ENCODE data around the gene BRWD1.

BRWD1 gene

DNA sequence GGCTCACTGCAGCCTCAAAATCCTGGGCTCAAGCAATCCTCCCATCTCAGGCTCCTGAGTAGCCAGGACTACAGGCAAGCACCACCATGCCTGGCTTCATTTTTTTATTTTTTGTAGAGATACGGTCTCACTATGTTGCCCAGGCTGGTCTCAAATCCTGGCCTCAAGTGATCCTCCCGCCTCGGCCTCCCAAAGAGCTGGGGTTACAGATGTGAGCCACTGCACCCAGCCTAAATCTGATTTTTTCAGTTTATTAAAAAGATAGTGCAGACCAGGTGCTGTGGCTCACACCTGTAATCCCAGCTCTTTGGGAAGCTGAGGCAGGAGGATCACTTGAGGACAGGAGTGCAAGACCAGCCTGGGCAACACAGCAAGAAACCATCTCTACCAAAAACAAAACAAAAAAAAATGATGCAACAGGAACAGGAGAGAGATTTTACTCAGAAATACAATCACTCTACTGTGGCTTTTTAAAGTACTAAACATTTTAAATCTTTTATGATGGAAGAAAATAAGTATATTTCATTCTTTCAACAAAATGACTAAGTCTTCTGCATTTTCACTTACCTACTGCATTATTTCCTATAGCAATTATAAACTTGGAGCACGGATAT, 132.1 kb downstream of the BRWD1 start:
- peak overlapping the region; percentile 93 for H3K4me2 ChIP-seq
- no peak overlapping the region for H3K9ac ChIP-seq
- H3K4me1 ChIP-seq = peaks cover 35% of the 10 kb centered on the region
- H3K27me3 ChIP-seq = no peaks in the 10 kb centered on the region
- peaks cover 44% of the 10 kb centered on the region for H4K20me1 ChIP-seq
- H3K9me3 ChIP-seq = no peaks in the 10 kb centered on the region
- H3K27ac ChIP-seq = no peak overlapping the region
- TF ChIP-seq Cebpa-rat (IDR thresholded peaks at IDR 0.05) = no peak
- no peak overlapping the region for H3K4me3 ChIP-seq
- H3K36me3 ChIP-seq = peaks cover 37% of the 10 kb centered on the region

DNA sequence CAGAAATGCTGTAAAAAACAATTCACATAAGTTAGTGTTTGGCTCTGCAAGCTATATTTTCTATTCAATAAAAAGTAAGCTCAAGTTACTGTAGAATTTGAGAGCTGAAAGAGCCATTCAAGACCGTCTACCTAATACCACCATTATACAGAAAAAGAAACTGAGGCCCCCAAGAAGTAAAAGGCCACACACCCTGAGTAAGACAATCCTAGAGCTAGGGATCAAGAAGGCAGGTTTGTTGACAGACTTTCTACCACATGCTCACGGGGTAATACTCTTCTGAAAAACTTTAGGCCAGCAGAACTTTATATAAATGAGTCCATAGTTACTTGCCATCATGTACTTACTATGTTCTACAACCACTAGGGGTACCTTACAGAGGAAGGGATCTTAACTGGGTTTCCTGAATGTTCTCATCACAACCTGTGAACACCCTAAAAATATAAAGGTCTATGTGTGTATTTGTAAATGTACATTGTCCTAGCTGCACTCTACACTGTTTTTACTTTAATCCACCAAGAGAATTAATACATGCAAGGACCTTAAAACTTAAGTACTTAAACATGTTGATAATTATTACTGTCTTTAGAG, 132.9 kb downstream of the BRWD1 start:
- Histone ChIP-seq H3K27ac (no peak overlapping the region), H3K4me1 (peaks cover 34% of the 10 kb centered on the region), H3K4me2 (peak overlapping the region; percentile 93; the same call in 1 of the 2 replicates), H3K9me3 (no peaks in the 10 kb centered on the region), H3K4me3 (no peak overlapping the region), H3K36me3 (peaks cover 45% of the 10 kb centered on the region), H3K9ac (no peak overlapping the region), H4K20me1 (peaks cover 52% of the 10 kb centered on the region), H3K27me3 (no peaks in the 10 kb centered on the region)
- TF ChIP-seq Cebpa-rat (IDR thresholded peaks at IDR 0.05) = no peak

DNA sequence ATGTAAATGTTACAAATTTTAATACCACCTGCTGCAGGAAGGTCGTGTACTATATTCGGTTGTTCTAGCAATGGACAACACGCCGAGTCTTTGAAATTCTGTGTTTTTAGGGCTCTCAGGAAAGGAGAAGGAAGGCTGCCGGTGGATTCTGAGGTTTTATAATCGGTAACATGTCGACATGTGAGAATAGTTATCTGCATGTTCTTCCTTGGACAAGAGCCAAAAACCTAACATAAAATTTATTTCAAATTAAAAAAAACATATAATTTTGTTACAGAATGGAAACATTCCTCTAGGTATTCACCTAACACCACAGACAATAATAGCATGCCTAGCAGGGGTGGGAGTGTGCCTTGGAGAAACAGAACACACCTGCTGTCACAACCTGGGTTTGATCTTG, 135.0 kb downstream of the BRWD1 start:
- Histone ChIP-seq H3K9me3 (no peaks in the 10 kb centered on the region), H3K36me3 (peaks cover 63% of the 10 kb centered on the region), H3K9ac (no peak overlapping the region), H3K27ac (no peak overlapping the region), H3K27me3 (no peaks in the 10 kb centered on the region), H3K4me3 (no peak overlapping the region), H3K4me1 (peaks cover 31% of the 10 kb centered on the region), H4K20me1 (peaks cover 54% of the 10 kb centered on the region), H3K4me2 (no peak overlapping the region)
- no peak for TF ChIP-seq Cebpa-rat (IDR thresholded peaks at IDR 0.05)

DNA sequence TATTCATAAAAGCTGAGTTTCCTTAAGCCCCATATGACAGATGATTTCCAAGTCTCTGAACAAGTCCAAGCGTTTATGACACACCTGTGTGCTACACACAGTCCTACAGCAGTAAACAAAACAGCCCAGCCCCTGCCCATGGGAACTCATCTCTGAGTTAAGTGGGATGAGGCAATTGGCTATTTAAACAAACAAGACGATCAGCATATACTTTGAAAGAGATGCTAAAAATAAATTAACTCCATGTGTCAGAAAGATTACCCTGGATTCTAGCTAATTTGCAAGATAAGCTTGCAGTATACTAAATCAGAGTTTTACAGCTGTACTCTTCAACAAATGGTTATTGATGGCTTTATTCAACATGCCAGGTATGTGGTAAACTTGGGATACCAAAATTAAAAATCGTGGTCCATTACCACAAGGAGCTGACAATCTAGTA, 137.1 kb downstream of the BRWD1 start:
- no peak overlapping the region for H3K27ac ChIP-seq
- H3K36me3 ChIP-seq = peaks cover 84% of the 10 kb centered on the region
- no peaks in the 10 kb centered on the region for H3K9me3 ChIP-seq
- no peak overlapping the region for H3K4me3 ChIP-seq
- no peak for TF ChIP-seq Cebpa-rat (IDR thresholded peaks at IDR 0.05)
- H3K4me1 ChIP-seq = peaks cover 19% of the 10 kb centered on the region
- H3K4me2 ChIP-seq = no peak overlapping the region
- no peaks in the 10 kb centered on the region for H3K27me3 ChIP-seq
- H3K9ac ChIP-seq = no peak overlapping the region
- H4K20me1 ChIP-seq = peaks cover 39% of the 10 kb centered on the region

DNA sequence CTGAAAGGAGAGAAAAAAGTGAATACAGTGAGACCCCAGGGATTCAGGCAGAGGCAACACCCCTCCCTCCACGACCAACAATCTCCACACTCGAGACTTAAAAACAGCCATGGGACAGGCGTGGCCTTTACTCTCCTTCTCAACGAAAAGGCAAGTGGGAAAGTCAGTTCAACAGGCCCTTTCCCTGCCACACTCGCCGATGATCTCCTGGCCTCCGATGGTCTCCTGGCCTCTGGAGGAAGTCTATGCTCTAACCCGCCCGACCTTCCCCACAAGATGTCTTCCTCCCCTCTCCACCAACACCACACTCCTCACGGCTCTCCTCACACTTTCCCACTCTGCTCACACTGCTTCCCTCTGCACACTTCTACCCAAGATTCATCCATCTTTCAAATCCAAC, 137.8 kb downstream of the BRWD1 start:
- no peaks in the 10 kb centered on the region for H3K27me3 ChIP-seq
- peaks cover 12% of the 10 kb centered on the region for H3K4me1 ChIP-seq
- no peak overlapping the region for H3K27ac ChIP-seq
- no peak overlapping the region for H3K9ac ChIP-seq
- TF ChIP-seq Cebpa-rat (IDR thresholded peaks at IDR 0.05) = no peak
- H4K20me1 ChIP-seq = peaks cover 32% of the 10 kb centered on the region
- no peaks in the 10 kb centered on the region for H3K9me3 ChIP-seq
- H3K4me3 ChIP-seq = no peak overlapping the region
- peaks cover 90% of the 10 kb centered on the region for H3K36me3 ChIP-seq
- H3K4me2 ChIP-seq = no peak overlapping the region

DNA sequence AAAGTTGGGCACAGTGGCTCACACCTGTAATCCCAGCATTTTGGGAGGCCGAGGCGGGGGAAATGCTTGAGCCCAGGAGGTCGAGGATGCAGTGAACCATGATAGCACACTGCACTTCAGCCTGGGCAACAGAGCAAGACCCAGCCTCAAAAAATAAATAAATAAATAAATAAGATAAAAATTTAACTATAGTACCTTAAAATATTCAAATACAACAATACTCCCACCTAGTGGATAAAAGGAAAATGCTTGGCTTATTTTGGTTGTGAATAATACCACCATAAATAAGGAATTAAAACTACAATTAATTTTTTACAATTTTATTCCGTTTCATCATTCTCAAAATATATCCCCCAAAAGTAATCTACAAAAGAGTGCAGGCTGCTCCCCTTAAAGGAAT, 138.3 kb downstream of the BRWD1 start:
- Histone ChIP-seq H3K4me2 (no peak overlapping the region), H3K4me1 (peaks cover 8% of the 10 kb centered on the region), H4K20me1 (peaks cover 27% of the 10 kb centered on the region), H3K36me3 (peaks cover 89% of the 10 kb centered on the region), H3K9me3 (no peaks in the 10 kb centered on the region), H3K27me3 (no peaks in the 10 kb centered on the region), H3K9ac (no peak overlapping the region), H3K4me3 (no peak overlapping the region), H3K27ac (no peak overlapping the region)
- no peak for TF ChIP-seq Cebpa-rat (IDR thresholded peaks at IDR 0.05)

DNA sequence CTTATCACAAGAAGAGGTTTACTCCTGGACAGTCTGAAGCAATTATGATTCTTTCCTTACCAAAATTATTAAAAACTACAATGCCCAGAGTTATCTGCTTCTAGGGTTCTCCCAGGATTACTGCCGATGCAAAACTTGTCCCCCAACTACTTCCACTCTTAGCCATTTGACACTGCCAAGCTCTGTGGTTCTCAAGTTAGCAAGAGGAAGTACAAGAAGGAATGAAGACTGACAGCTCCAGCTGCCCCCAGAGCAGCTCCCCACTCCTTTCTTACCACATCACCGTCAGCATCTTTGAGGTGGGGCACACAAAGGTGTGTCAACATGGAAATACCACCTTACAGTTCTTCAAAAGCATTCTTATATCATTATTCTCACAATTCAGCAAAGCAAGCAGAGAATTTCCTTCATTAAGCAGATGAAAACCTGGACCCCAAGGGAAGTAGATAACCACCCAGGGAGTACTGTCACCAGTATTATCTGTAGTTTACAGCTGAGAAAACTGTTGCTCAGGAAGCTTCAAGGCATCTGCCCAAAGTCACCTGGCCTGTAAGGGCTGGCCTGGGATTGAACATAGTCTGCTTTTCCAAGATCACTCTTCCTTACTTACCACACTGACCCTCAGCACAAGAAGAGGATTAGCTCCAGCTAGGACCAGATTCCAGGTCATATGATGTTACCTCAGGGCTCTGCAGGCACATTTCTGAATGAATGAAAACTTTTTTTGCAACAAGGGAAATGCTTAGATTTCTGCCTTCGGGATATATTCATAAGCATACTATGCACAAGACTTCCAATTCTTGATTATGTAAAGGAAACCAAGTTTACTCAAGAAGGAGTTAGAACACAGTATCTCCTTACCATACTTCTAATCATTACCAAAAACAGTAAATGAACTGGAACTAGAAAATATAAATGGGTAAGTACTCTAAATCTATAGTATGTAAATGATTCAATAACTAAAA, 139.4 kb downstream of the BRWD1 start:
- H3K36me3 ChIP-seq = peaks cover 89% of the 10 kb centered on the region

DNA sequence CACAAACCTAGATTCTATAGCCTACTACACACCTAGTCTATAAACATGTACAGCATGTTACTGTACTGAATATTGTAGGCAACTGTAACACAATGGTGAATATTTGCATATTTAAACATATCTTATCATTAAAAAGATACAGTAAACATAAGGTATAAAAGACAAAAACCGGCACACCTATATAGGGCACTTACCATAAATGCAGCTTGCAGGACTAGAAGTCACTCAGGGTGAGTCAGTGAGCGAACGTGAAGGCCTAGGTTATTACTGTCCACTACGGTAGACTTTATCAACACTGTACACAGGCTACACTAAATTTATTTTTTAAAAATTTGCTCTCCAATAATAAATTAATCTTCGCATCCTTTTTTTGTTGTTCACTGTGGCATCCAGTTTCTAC, 143.5 kb downstream of the BRWD1 start:
- Histone ChIP-seq H3K4me1 (peaks cover 8% of the 10 kb centered on the region), H3K9me3 (peaks cover 4% of the 10 kb centered on the region), H3K4me2 (no peak overlapping the region), H3K27me3 (no peaks in the 10 kb centered on the region), H4K20me1 (no peaks in the 10 kb centered on the region), H3K9ac (no peak overlapping the region), H3K36me3 (peaks cover 59% of the 10 kb centered on the region), H3K27ac (no peak overlapping the region), H3K4me3 (no peak overlapping the region)
- no peak for TF ChIP-seq Cebpa-rat (IDR thresholded peaks at IDR 0.05)

More for the DNA sequence above, 139.4 kb downstream of the BRWD1 start:
- Histone ChIP-seq H3K9ac (no peak overlapping the region), H4K20me1 (peaks cover 20% of the 10 kb centered on the region; the same call in 1 of the 2 replicates), H3K4me3 (no peak overlapping the region), H3K27ac (no peak overlapping the region), H3K4me1 (peaks cover 8% of the 10 kb centered on the region), H3K27me3 (no peaks in the 10 kb centered on the region), H3K9me3 (no peaks in the 10 kb centered on the region), H3K4me2 (no peak overlapping the region)
- TF ChIP-seq Cebpa-rat (IDR thresholded peaks at IDR 0.05) = no peak

DNA sequence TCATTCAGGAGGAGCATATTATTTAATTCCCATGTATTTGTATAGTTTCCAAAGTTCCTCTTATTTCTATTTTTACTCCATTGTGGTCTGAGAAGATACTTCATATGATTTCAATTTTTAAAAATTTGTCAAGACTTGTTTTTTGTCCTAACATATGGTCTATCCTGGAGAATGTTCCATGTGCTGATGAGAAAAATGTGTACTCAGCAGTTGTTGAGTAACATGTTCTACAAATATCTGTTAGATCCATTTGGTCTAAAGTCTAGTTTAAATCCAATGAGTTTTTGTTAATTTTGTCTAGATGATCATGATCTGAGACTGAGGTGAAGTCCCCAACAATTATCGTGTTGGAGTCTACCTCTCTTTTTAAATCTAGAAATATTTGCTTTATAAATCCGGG, 144.6 kb downstream of the BRWD1 start:
- peaks cover 4% of the 10 kb centered on the region for H3K4me1 ChIP-seq
- H3K9me3 ChIP-seq = peaks cover 15% of the 10 kb centered on the region
- no peaks in the 10 kb centered on the region for H4K20me1 ChIP-seq
- peaks cover 50% of the 10 kb centered on the region for H3K36me3 ChIP-seq
- H3K4me3 ChIP-seq = no peak overlapping the region
- no peak overlapping the region for H3K4me2 ChIP-seq
- no peak for TF ChIP-seq Cebpa-rat (IDR thresholded peaks at IDR 0.05)
- no peak overlapping the region for H3K27ac ChIP-seq
- H3K9ac ChIP-seq = no peak overlapping the region
- H3K27me3 ChIP-seq = no peaks in the 10 kb centered on the region

DNA sequence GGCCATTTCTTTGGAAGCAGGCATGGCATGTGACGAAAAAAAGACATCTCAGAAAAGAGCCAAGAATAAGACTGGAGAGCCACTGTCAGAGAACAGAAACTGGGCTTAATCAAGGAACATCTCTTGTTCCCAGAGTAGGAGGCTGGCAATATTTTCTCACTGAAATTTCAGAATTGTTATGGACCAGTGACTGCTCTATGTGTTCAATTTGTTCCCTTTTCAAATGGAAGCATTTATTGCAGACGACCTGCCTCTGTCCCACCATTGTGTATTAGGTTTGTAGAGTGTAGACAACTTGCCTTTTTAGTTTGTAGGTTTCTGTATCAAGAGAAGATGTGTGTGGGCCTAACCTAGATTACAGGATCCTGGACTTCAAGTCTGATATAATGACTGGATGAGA, 148.9 kb downstream of the BRWD1 start:
- Histone ChIP-seq H3K4me3 (no peak overlapping the region), H3K27me3 (no peaks in the 10 kb centered on the region), H3K9ac (no peak overlapping the region), H3K36me3 (peaks cover 8% of the 10 kb centered on the region), H4K20me1 (no peaks in the 10 kb centered on the region), H3K4me2 (no peak overlapping the region), H3K27ac (no peak overlapping the region), H3K4me1 (0 out of 2 replicates have a peak, but pooled peaks cover 6% of the 10 kb centered on the region), H3K9me3 (peaks cover 20% of the 10 kb centered on the region)
- no peak for TF ChIP-seq Cebpa-rat (IDR thresholded peaks at IDR 0.05)
